Panc1 (cell line): ENCODE data around the gene ARL8A. TPM values are rescaled to one million over a fixed set of nuclear protein-coding genes. Genes with fewer than 3 reads are reported as not detected.

Experiments used
- ATAC-seq: fragments of 200-7000 bp; cut with Tn5 transposase; 2 replicates; pipeline ENCODE4 v1.9.1; 2020; ENCODE audit warnings: mild to moderate bottlenecking, moderate library complexity
- BruUV-seq: library from RNA; stranded (reverse); fragments of 400-500 nt; replicated peaks from 2 replicates; lab custom pipeline; 2021; lab: Mats Ljungman, UMichigan
- CTCF ChIA-PET: fragments of 300-600 bp; sonication (Branson Sonifier 250); formaldehyde crosslinking; loops from one replicate; lab custom pipeline; 2022; ENCODE audit warnings: antibody characterized with exemption; lab: Charles Lee
- POLR2A ChIA-PET: fragments of 300-600 bp; sonication (Branson Sonifier 250); formaldehyde crosslinking; loops from one replicate; lab custom pipeline; 2022; ENCODE audit warnings: antibody characterized with exemption; lab: Charles Lee
- DNase-seq: peaks from one replicate; pipeline ENCODE4 v3.0.0-alpha.2; 2010; ENCODE audit warnings: low read depth, low spot score
- H3K27ac ChIP-seq: 2 replicates; pipeline ENCODE4 v1.5.1; 2011; ENCODE audit warnings: mild to moderate bottlenecking, low read length, inconsistent platforms
- H3K27me3 ChIP-seq: fragments of 200-500 bp; sonication (Bioruptor generic); 2 replicates; pipeline ENCODE4 v1.6.0; 2014; ENCODE audit warnings: low read length, inconsistent platforms; ENCODE audit not compliant: control insufficient read depth, insufficient read depth
- H3K36me3 ChIP-seq: fragments of 200-500 bp; sonication (Bioruptor generic); 2 replicates; pipeline ENCODE4 v1.5.1; 2014; ENCODE audit warnings: inconsistent platforms, mild to moderate bottlenecking, low read length, moderate library complexity; ENCODE audit not compliant: control insufficient read depth, insufficient read depth
- H3K4me1 ChIP-seq: 2 replicates; pipeline ENCODE4 v1.5.1; 2011; ENCODE audit warnings: inconsistent platforms, mild to moderate bottlenecking, low read length, moderate library complexity; ENCODE audit not compliant: control insufficient read depth, insufficient read depth
- H3K4me3 ChIP-seq, 2 experiments: 2 replicates each; pipeline ENCODE4 v1.5.1; 2011 to 2012; ENCODE audit warnings: low read depth in 2 of 2, low read length in 2 of 2, mild to moderate bottlenecking in 2 of 2, inconsistent platforms in 1 of 2, moderate library complexity in 1 of 2
- H3K9me3 ChIP-seq: fragments of 200-500 bp; sonication (Bioruptor generic); 2 replicates; pipeline ENCODE4 v1.5.1; 2014; ENCODE audit warnings: low read depth, mild to moderate bottlenecking, inconsistent platforms, low read length, moderate library complexity; ENCODE audit not compliant: control insufficient read depth, insufficient read depth
- POLR2AphosphoS5 ChIP-seq: IDR thresholded peaks from 2 replicates; pipeline ENCODE4 v1.6.1; 2012; ENCODE audit warnings: mild to moderate bottlenecking, low read depth, low read length, moderate library complexity
- SIN3A ChIP-seq: IDR thresholded peaks from 2 replicates; pipeline ENCODE4 v1.6.1; 2012; ENCODE audit warnings: low read depth, mild to moderate bottlenecking, low read length, moderate library complexity, borderline replicate concordance; ENCODE audit not compliant: insufficient read depth
- TCF7L2 ChIP-seq: IDR thresholded peaks from 2 replicates; pipeline ENCODE4 v1.6.1; 2011; ENCODE audit warnings: mild to moderate bottlenecking, low read depth, low read length, inconsistent platforms
- in situ Hi-C: cut with HindIII; loops from 2 replicates; pipeline ENCODE4 v1.10.0; 2016; ENCODE audit warnings: low sequenced_read_pairs, low pct_unique_long_range_greater_than_20kb
- intact Hi-C: fragments of 100-400 bp; cut with micrococcal nuclease; formaldehyde crosslinking; loops from one replicate; pipeline ENCODE4 v1.10.0; 2022; ENCODE audit not compliant: unreplicated experiment
- total RNA-seq: library from RNA; stranded (reverse); gene quantifications from one replicate; pipeline ENCODE4 v1.2.1, GENCODE V29; 2021; ENCODE audit not compliant: unreplicated experiment
- TF ChIP-seq, protein P1 (sequence below): fragments of 450-650 bp; IDR thresholded peaks from 2 replicates; pipeline ENCODE4 v1.5.1; 2017; ENCODE audit warnings: mild to moderate bottlenecking
- TF ChIP-seq, protein P2 (sequence below), 2 experiments: IDR thresholded peaks; 2 replicates each; pipeline ENCODE4 v1.6.1; 2011 to 2012; ENCODE audit warnings: low read depth in 2 of 2, control low read depth in 1 of 2, low read length in 1 of 2, mild to moderate bottlenecking in 1 of 2, moderate library complexity in 1 of 2; ENCODE audit not compliant: insufficient read depth in 1 of 2

The ARL8A gene
- total RNA-seq, 1 experiment from 2014 or later, result 62.6 TPM

DNA sequence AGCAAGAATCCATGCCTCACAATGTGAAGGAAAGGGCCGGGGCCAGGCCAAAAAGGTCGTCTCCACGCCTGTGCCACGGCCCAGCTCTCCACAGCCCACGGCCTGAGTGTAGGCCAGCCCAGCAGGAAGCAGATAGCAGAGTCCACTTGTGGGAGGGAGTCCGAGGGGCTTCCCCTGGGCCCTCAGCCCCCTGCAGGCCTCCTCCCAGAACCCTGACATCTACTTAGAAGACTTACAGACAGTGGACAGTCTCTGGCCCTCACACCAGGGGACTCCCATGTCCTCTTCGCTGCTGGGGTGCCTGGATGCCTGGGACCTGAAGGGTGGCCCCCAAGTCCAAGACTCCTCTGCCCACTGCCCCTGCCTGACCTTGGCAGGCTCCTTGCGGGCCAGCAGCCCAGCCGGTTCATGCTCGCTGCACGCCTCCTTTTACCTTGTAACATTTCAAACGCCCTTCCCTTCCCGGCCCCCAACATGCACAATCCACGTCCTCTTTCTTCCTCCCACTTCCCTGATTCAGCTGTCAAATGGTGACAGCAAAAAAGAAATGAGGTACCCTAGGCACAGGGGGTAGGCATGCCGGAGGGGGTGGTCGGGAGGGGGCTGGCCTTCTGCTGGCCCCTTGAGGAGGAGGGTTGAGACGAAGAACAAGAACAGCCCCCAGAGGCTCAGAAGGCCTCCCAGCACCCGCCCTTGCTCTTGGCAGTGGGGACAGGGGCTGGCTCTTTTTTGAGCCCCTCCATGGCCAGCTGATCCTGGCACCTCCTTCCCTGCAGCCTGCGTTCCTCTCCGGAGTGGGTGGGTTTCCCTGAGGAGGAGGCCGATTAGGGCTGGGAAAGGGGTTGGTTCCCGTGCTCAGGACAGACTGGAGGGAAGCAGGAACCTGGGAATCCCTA lies 16.9 kb upstream of the ARL8A start:
- H3K36me3 ChIP-seq, result no peaks in the 10 kb centered on the region
- H3K27me3 ChIP-seq, result no peaks in the 10 kb centered on the region
- H3K4me1 ChIP-seq, result no peaks in the 10 kb centered on the region
- in situ Hi-C loops, result no loop called here
- H3K27ac ChIP-seq, result no peak overlapping the region
- no peaks in the 10 kb centered on the region for H3K9me3 ChIP-seq
- no peak for DNase-seq
- ChIA-PET POLR2A (no interaction called here), CTCF (interaction anchor here (0.7 to 1.0 kb wide), 2 partner anchors 32 to 515 kb away, joined by 3 read pairs; partner anchors contain the start of gene LGR6)
- TF ChIP-seq POLR2AphosphoS5 (no peak), TCF7L2 (no peak), SIN3A (no peak)
- TF ChIP-seq, protein P1, sequence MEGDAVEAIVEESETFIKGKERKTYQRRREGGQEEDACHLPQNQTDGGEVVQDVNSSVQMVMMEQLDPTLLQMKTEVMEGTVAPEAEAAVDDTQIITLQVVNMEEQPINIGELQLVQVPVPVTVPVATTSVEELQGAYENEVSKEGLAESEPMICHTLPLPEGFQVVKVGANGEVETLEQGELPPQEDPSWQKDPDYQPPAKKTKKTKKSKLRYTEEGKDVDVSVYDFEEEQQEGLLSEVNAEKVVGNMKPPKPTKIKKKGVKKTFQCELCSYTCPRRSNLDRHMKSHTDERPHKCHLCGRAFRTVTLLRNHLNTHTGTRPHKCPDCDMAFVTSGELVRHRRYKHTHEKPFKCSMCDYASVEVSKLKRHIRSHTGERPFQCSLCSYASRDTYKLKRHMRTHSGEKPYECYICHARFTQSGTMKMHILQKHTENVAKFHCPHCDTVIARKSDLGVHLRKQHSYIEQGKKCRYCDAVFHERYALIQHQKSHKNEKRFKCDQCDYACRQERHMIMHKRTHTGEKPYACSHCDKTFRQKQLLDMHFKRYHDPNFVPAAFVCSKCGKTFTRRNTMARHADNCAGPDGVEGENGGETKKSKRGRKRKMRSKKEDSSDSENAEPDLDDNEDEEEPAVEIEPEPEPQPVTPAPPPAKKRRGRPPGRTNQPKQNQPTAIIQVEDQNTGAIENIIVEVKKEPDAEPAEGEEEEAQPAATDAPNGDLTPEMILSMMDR, result no peak
- TF ChIP-seq, protein P2, sequence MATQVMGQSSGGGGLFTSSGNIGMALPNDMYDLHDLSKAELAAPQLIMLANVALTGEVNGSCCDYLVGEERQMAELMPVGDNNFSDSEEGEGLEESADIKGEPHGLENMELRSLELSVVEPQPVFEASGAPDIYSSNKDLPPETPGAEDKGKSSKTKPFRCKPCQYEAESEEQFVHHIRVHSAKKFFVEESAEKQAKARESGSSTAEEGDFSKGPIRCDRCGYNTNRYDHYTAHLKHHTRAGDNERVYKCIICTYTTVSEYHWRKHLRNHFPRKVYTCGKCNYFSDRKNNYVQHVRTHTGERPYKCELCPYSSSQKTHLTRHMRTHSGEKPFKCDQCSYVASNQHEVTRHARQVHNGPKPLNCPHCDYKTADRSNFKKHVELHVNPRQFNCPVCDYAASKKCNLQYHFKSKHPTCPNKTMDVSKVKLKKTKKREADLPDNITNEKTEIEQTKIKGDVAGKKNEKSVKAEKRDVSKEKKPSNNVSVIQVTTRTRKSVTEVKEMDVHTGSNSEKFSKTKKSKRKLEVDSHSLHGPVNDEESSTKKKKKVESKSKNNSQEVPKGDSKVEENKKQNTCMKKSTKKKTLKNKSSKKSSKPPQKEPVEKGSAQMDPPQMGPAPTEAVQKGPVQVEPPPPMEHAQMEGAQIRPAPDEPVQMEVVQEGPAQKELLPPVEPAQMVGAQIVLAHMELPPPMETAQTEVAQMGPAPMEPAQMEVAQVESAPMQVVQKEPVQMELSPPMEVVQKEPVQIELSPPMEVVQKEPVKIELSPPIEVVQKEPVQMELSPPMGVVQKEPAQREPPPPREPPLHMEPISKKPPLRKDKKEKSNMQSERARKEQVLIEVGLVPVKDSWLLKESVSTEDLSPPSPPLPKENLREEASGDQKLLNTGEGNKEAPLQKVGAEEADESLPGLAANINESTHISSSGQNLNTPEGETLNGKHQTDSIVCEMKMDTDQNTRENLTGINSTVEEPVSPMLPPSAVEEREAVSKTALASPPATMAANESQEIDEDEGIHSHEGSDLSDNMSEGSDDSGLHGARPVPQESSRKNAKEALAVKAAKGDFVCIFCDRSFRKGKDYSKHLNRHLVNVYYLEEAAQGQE (IDR thresholded peaks at IDR 0.05; ENCODE audit: insufficient read depth in 1 of 2, low read depth in 2 of 2, low read length in 1 of 2), result no peak
- intact Hi-C loops, result no loop called here
- no peak for ATAC-seq
- H3K4me3 ChIP-seq, result no peak overlapping the region
- no TSS peak for BruUV-seq

DNA sequence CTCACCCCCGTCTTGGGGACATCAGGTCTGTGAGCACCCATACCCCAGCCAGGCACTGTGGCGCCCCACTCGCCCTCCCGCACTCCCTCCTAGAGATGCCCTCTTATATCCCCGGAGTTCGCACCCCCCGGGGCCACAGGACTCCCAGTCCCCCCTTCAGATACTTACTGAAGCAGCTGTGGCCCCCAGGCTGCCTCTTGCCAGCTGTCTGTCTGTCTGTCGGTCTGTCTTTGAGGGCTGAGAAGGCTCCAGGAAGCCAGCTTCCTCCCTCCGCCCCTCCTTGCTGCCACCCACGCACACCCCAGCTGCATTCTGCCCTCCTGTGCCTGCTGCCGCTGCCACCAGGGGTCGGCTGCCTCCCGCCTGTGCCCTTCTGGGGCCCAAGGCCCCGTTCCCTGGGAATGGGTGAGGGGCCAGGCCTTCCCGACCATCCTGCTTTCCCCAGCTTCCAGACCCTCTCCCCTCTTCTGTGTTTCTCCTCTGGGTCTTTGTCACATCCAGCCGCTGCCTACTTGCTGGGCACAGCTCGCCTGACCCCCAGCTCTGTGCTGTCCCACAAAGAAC lies 15.9 kb upstream of the ARL8A start, which contains the start of gene PTPN7:
Gene PTPN7 (minus strand): TSS at position 226 of the 564 bp plus-strand sequence. CDS start 1,200 bp downstream, outside the sequence.
- no peak for DNase-seq
- H3K27ac ChIP-seq, result no peak within 1 kb of the TSS
- no peak within 1 kb of the TSS for H3K4me3 ChIP-seq

More for the DNA sequence above, 15.9 kb upstream of the ARL8A start, which contains the start of gene PTPN7:
- Histone ChIP-seq H3K4me1 (peaks cover 1% of the 10 kb centered on the region; the same call in 1 of the 2 replicates), H3K27me3 (no peaks in the 10 kb centered on the region), H3K36me3 (no peaks in the 10 kb centered on the region), H3K9me3 (no peaks in the 10 kb centered on the region)
- no peak for ATAC-seq
- no TSS peak for BruUV-seq
- in situ Hi-C loops, result no loop called here
- ChIA-PET CTCF (interaction anchor here (0.6 to 1.0 kb wide), 3 partner anchors 33 to 516 kb away, joined by 3 to 9 read pairs (median 3); partner anchors contain the start of gene LGR6), POLR2A (interaction anchor here (0.6 kb wide), 1 partner anchor 777 kb away, joined by 3 read pairs; no protein-coding TSS in a partner anchor)
- intact Hi-C loops, result no loop called here
- TF ChIP-seq POLR2AphosphoS5 (no peak), TCF7L2 (no peak), SIN3A (no peak)
- TF ChIP-seq, protein P1, result no peak
- TF ChIP-seq, protein P2 (IDR thresholded peaks at IDR 0.05; ENCODE audit: insufficient read depth in 1 of 2, low read depth in 2 of 2, low read length in 1 of 2), result no peak
